OCI-LY3 (cell line): ENCODE measurements around the gene ANKRD65.

Source experiments
- H2AFZ ChIP-seq: fragments of 200-600, 300-600 bp; shearing (Covaris generic); 2 replicates; pipeline ENCODE4 v1.6.0; 2014; ENCODE audit warnings: antibody characterized with exemption, low read depth, low read length
- H3K27ac ChIP-seq: fragments of 200-600, 300-600 bp; sonication (generic); 2 replicates; pipeline ENCODE4 v1.5.1; 2014; ENCODE audit warnings: mild to moderate bottlenecking, low read length, moderate library complexity, mixed read lengths
- H3K27me3 ChIP-seq: fragments of 200-600, 300-600 bp; sonication (generic); 2 replicates; pipeline ENCODE4 v1.6.1; 2014; ENCODE audit warnings: low read depth, low read length, mixed read lengths
- H3K36me3 ChIP-seq: fragments of 200-600, 300-600 bp; sonication (generic); replicated peaks from 2 replicates; pipeline ENCODE3; 2014; ENCODE audit warnings: low read depth, low read length, mixed read lengths
- H3K4me1 ChIP-seq: fragments of 300-600, 200-600 bp; sonication (generic); 2 replicates; pipeline ENCODE4 v1.6.1; 2014; ENCODE audit warnings: low read length, mixed read lengths
- H3K4me2 ChIP-seq: fragments of 200-600, 300-600 bp; sonication (generic); 2 replicates; pipeline ENCODE4 v1.6.1; 2014; ENCODE audit warnings: low read length, mixed read lengths
- H3K4me3 ChIP-seq: fragments of 300-600, 200-600 bp; sonication (generic); 2 replicates; pipeline ENCODE4 v1.5.1; 2014; ENCODE audit warnings: antibody characterized with exemption, mild to moderate bottlenecking, low read length, moderate library complexity
- H3K79me2 ChIP-seq: fragments of 300-600, 200-600 bp; shearing (Covaris generic); 2 replicates; pipeline ENCODE4 v1.6.1; 2014; ENCODE audit warnings: mild to moderate bottlenecking, low read length, mixed read lengths
- H3K9ac ChIP-seq: fragments of 300-600, 200-600 bp; shearing (Covaris generic); 2 replicates; pipeline ENCODE4 v1.6.0; 2014; ENCODE audit warnings: mild to moderate bottlenecking, low read length, moderate library complexity
- H3K9me3 ChIP-seq: fragments of 200-600, 300-600 bp; shearing (Covaris generic); 2 replicates; pipeline ENCODE4 v1.6.1; 2014; ENCODE audit warnings: low read length, mixed read lengths; ENCODE audit not compliant: insufficient read depth
- H4K20me1 ChIP-seq: fragments of 200-600, 300-600 bp; sonication (generic); 2 replicates; pipeline ENCODE4 v1.6.1; 2016; ENCODE audit warnings: low read length, mixed read lengths; ENCODE audit not compliant: insufficient read depth
- CTCF ChIP-seq: fragments of 200-600, 300-600 bp; sonication (generic); IDR thresholded peaks from 2 replicates; pipeline ENCODE4 v1.5.1; 2014; ENCODE audit warnings: antibody characterized with exemption, low read length, low read depth
- EZH2phosphoT487 ChIP-seq: fragments of 200-600 bp; shearing (Covaris generic); IDR thresholded peaks from 2 replicates; pipeline ENCODE4 v1.6.1; 2018; ENCODE audit warnings: antibody characterized with exemption, mixed run types, low read depth

ANKRD65 gene

GRCh38 chr1:1399187-1399871 is 21.7 kb downstream of the ANKRD65 start, which contains the start of gene CCNL2:
CCNL2 (minus strand) TSS chr1:1399335; CDS start chr1:1399306, 29 bp downstream.
- peak within 1 kb of the TSS; percentile 95 for H3K4me2 ChIP-seq
- H3K4me3 ChIP-seq = peak within 1 kb of the TSS; percentile 96
- H3K9me3 ChIP-seq = no peaks in the 10 kb centered on the region
- H3K27me3 ChIP-seq = no peaks in the 10 kb centered on the region
- no peaks in the 10 kb centered on the region for H4K20me1 ChIP-seq
- H3K36me3 ChIP-seq = peaks cover 52% of the 10 kb centered on the region
- H2AFZ ChIP-seq = no peak within 1 kb of the TSS
- peaks cover 73% of the 10 kb centered on the region for H3K79me2 ChIP-seq
- peak within 1 kb of the TSS; percentile 94 for H3K9ac ChIP-seq
- TF ChIP-seq CTCF (peak; percentile 21; the same call in 1 of the 2 replicates), EZH2phosphoT487 (no peak)
- peak within 1 kb of the TSS; percentile 65 for H3K27ac ChIP-seq
- peaks cover 20% of the 10 kb centered on the region for H3K4me1 ChIP-seq

DNA sequence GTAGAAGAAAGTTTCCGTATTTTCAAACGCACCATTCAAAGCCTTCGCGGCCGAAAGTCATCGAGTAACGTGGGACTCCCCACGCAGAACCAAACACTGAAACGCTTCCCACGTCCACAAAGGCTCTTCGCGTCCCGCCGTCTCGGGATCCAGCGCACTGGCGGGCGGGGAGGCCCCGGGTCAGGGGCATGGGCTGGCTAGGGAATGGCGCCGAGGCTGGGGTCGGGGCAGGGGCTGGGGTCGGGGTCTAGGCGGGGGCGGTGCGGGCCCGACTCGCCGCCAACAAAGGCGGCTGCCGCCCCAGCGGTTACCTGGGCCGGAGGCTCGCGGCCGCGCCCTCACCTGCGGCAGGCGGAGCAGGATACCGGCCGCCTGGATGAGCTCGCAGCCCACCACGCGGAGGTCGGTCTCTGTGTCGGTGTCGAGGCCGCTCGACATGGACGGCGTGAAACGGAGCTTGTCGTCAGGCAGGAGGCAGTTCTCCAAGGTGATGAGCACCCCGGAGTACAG is 22.3 kb downstream of the ANKRD65 start:
- Histone ChIP-seq H3K4me2 (peak overlapping the region; percentile 95), H3K9ac (peak overlapping the region; percentile 94), H3K27me3 (no peaks in the 10 kb centered on the region), H2AFZ (no peak overlapping the region), H3K4me3 (peak overlapping the region; percentile 96), H3K79me2 (peaks cover 71% of the 10 kb centered on the region), H3K4me1 (peaks cover 20% of the 10 kb centered on the region), H3K9me3 (no peaks in the 10 kb centered on the region), H3K27ac (peak overlapping the region; percentile 61), H3K36me3 (peaks cover 55% of the 10 kb centered on the region), H4K20me1 (no peaks in the 10 kb centered on the region)
- TF ChIP-seq CTCF = no peak
- TF ChIP-seq EZH2phosphoT487 = no peak

DNA sequence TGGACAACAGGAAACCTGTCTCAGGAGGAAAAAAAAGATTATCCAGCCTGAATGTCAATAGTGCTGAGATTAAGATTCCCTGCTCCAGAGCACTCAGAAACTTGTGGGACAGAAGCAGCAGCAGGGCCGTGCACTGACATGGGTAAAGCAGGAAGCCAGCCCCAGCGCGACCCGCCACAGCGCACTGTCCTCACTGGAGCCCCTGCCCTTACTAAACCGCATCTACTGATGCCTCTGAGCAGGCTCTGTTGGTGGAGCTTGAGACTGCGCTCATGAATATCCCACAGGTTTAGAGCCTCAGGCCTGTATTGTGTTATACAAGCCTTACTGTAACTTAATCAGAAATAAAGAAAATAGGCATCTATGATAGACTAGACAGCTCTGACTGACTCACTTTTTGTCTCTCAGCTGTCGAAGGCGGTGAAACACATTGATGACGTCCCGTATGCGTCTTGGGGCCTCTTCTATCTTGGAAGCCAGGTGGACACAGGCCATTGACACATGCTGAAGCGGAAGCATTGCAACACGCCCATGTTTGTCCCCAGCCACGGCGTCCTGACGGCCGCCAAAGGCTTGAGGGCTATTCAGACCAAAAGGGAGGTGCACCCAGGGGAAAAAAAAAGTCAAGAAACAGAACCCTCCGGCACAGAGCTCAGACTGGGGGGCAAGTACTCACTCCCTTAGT is 23.1 kb downstream of the ANKRD65 start:
- Histone ChIP-seq H3K9ac (peak overlapping the region; percentile 94), H3K9me3 (no peaks in the 10 kb centered on the region), H3K79me2 (peaks cover 75% of the 10 kb centered on the region), H3K36me3 (peaks cover 58% of the 10 kb centered on the region), H4K20me1 (no peaks in the 10 kb centered on the region), H3K27me3 (no peaks in the 10 kb centered on the region), H3K27ac (peak overlapping the region; percentile 61), H3K4me1 (peaks cover 20% of the 10 kb centered on the region), H3K4me3 (peak overlapping the region; percentile 96), H2AFZ (no peak overlapping the region), H3K4me2 (peak overlapping the region; percentile 95)
- no peak for TF ChIP-seq CTCF
- TF ChIP-seq EZH2phosphoT487 = no peak

DNA sequence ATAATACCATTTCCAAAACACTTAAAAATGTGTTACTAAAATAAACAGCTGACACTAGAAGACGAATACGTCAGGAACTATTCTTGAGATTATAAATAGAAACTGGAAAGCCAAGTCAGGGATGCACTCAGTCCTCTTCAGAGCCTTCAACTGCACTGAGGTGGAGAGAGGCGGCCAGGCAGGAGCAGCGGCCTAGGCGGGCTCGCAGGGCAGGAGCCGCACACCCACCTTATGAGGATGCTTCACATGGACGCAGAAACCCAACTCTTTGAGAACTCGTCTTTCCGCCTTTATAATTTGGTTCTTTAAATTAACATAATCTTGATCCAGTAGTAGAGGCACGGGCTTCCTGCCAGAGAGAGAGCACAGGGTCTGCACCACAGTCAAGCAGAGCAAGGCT is 25.9 kb downstream of the ANKRD65 start:
- Histone ChIP-seq H3K9me3 (no peaks in the 10 kb centered on the region), H4K20me1 (no peaks in the 10 kb centered on the region), H3K4me3 (no peak overlapping the region), H3K36me3 (peaks cover 64% of the 10 kb centered on the region), H3K4me2 (no peak overlapping the region), H3K4me1 (peaks cover 9% of the 10 kb centered on the region), H3K79me2 (peaks cover 59% of the 10 kb centered on the region), H3K9ac (no peak overlapping the region), H3K27me3 (no peaks in the 10 kb centered on the region), H3K27ac (no peak overlapping the region), H2AFZ (no peak overlapping the region)
- no peak for TF ChIP-seq CTCF
- no peak for TF ChIP-seq EZH2phosphoT487
